GM10248 (cell line): Measurements from ENCODE around the gene SNX5.

Experiments used
- CTCF ChIA-PET: fragments of 300-600 bp; sonication (Branson Sonifier 250); formaldehyde crosslinking; extraction: SDS; loops from one replicate; lab custom pipeline; 2021; ENCODE audit warnings: antibody characterized with exemption; lab: Yijun Ruan, JAX
- POLR2A ChIA-PET: fragments of 350-650 bp; sonication (Branson Sonifier 250); formaldehyde crosslinking; extraction: SDS; loops from one replicate; lab custom pipeline; 2020; ENCODE audit warnings: antibody characterized with exemption; lab: Yijun Ruan, JAX
- DNase-seq: peaks from one replicate; pipeline ENCODE4 v3.0.0; 2012; ENCODE audit errors: extremely low spot score
- CTCF ChIP-seq: IDR thresholded peaks from 2 replicates; pipeline ENCODE4 v1.5.1; 2012; ENCODE audit warnings: mild to moderate bottlenecking, low read depth; ENCODE audit errors: extremely low read depth, missing control alignments, control extremely low read depth

Gene SNX5

GRCh38 chr20:18004384-18005031 is 35.9 kb upstream of the SNX5 start:
- no peak for DNase-seq
- ChIA-PET CTCF (interaction anchor here (0.9 to 3.5 kb wide), 14 partner anchors 8 to 506 kb away, joined by 3 to 19 read pairs (median 4); no protein-coding TSS in a partner anchor), POLR2A (no interaction called here)
- TF ChIP-seq CTCF = no peak

- ChIA-PET CTCF (interaction anchor here (0.9 to 3.5 kb wide), 13 partner anchors 8 to 505 kb away, joined by 3 to 19 read pairs (median 4); no protein-coding TSS in a partner anchor), POLR2A (interaction anchor here (1.2 kb wide), 1 partner anchor 36 kb away, joined by 4 read pairs; the partner anchor contains the start of genes MGME1 and SNX5)
- DNase-seq = peak; percentile 37
- no peak for TF ChIP-seq CTCF
These were observed 35.3 kb upstream of the SNX5 start for GRCh38 chr20:18003897-18004296.

GRCh38 chr20:18001131-18001921 is 32.7 kb upstream of the SNX5 start:
- ChIA-PET POLR2A (no interaction called here), CTCF (interaction anchor here (1.5 kb wide), 1 partner anchor 319 kb away, joined by 4 read pairs; the partner anchor contains the start of gene RRBP1)

GRCh38 chr20:17999566-17999965 is 31.0 kb upstream of the SNX5 start:
- CTCF ChIA-PET = interaction anchor here (1.3 to 1.7 kb wide), 5 partner anchors 15 to 495 kb away, joined by 3 to 11 read pairs (median 5); partner anchors contain the start of gene RRBP1
- no peak for DNase-seq
- no peak for TF ChIP-seq CTCF
- POLR2A ChIA-PET = no interaction called here

More at GRCh38 chr20:18001131-18001921, 32.7 kb upstream of the SNX5 start:
- DNase-seq = no peak
- TF ChIP-seq CTCF = no peak

GRCh38 chr20:17998446-17998845 is 29.9 kb upstream of the SNX5 start:
- POLR2A ChIA-PET = no interaction called here
- CTCF ChIA-PET = interaction anchor here (0.9 to 1.7 kb wide), 8 partner anchors 11 to 494 kb away, joined by 3 to 11 read pairs (median 4); partner anchors contain the start of genes DSTN and RRBP1
- DNase-seq = no peak
- no peak for TF ChIP-seq CTCF

GRCh38 chr20:17995967-17996819 is 27.6 kb upstream of the SNX5 start:
- peak; percentile 58 for DNase-seq
- TF ChIP-seq CTCF = peak; percentile 91
- POLR2A ChIA-PET = interaction anchor here (1.2 kb wide), 1 partner anchor 315 kb away, joined by 4 read pairs; no protein-coding TSS in a partner anchor
- CTCF ChIA-PET = interaction anchor here (0.7 to 2.8 kb wide), 28 partner anchors 9 to 491 kb away, joined by 3 to 21 read pairs (median 5); partner anchors contain the start of gene RRBP1
